AML-193 (cell line): Measurements from ENCODE around the gene TPGS2.
"Not testable (repeated sequence)": the region's sequence is repeated elsewhere in the genome, so short reads cannot be mapped to it uniquely, and the experiment has no call there.

Source experiments
- DNase-seq, 2 experiments: peaks; one replicate each; lab custom pipeline; 2025; lab: John Stamatoyannopoulos, UW

The TPGS2 gene

GRCh38 chr18:36828630-36829361 is at the start of gene TPGS2, which contains the start of gene KIAA1328:
TSS of gene TPGS2 (minus strand) at chr18:36829002. CDS start at chr18:36828767, 235 bp downstream.
TSS of gene KIAA1328 (plus strand) at chr18:36829127. CDS start at chr18:36829139, 12 bp downstream.
- peak; percentile 74 to 79 for DNase-seq

- DNase-seq, result not testable (repeated sequence)
Measured at GRCh38 chr18:36873826-36874225, 45.0 kb upstream of the TPGS2 start.

GRCh38 chr18:36872329-36872728 is 43.5 kb upstream of the TPGS2 start:
- DNase-seq, result no peak

- DNase-seq, result no peak
Measured at GRCh38 chr18:36871801-36872200, 43.0 kb upstream of the TPGS2 start.

- DNase-seq, result no peak
Measured at GRCh38 chr18:36867056-36867455, 38.3 kb upstream of the TPGS2 start.

GRCh38 chr18:36862182-36862581 is 33.4 kb upstream of the TPGS2 start:
- no peak for DNase-seq

- no peak for DNase-seq
Measured at GRCh38 chr18:36856815-36857214, 28.0 kb upstream of the TPGS2 start.

GRCh38 chr18:36851202-36851590 is 22.4 kb upstream of the TPGS2 start:
- no peak for DNase-seq

GRCh38 chr18:36850527-36851201 is 21.9 kb upstream of the TPGS2 start:
- no peak for DNase-seq

- DNase-seq, result no peak
Measured at GRCh38 chr18:36849288-36850006, 20.6 kb upstream of the TPGS2 start.

GRCh38 chr18:36848609-36849008 is 19.8 kb upstream of the TPGS2 start:
- DNase-seq, result no peak

GRCh38 chr18:36843784-36844183 is 15.0 kb upstream of the TPGS2 start:
- no peak for DNase-seq

- DNase-seq, result no peak
Measured at GRCh38 chr18:36843199-36843598, 14.4 kb upstream of the TPGS2 start.

GRCh38 chr18:36839835-36840234 is 11.0 kb upstream of the TPGS2 start:
- no peak for DNase-seq

- no peak for DNase-seq
Measured at GRCh38 chr18:36835927-36836326, 7.1 kb upstream of the TPGS2 start.

- DNase-seq, result no peak
Measured at GRCh38 chr18:36833120-36833519, 4.3 kb upstream of the TPGS2 start.

- no peak for DNase-seq
Measured at GRCh38 chr18:36831139-36831538, 2.3 kb upstream of the TPGS2 start.

- no peak for DNase-seq
Measured at GRCh38 chr18:36830158-36830495, 1.3 kb upstream of the TPGS2 start.

- DNase-seq, result no peak
Measured at GRCh38 chr18:36829362-36830157, 758 bp upstream of the TPGS2 start.

- peak; percentile 26 to 40 for DNase-seq
Measured at GRCh38 chr18:36828157-36828629, 609 bp downstream of the TPGS2 start.

GRCh38 chr18:36826556-36826955 is 2.2 kb downstream of the TPGS2 start:
- DNase-seq, result no peak

- no peak for DNase-seq
Measured at GRCh38 chr18:36825526-36825925, 3.3 kb downstream of the TPGS2 start.
